K562 (cell line): ENCODE data around the gene MYL4. TPM values are rescaled to one million over a fixed set of nuclear protein-coding genes. Genes with fewer than 3 reads are reported as not detected.

Experiments
- ARID1B ChIP-seq: fragments of 450-650 bp; IDR thresholded peaks from 2 replicates; pipeline ENCODE4 v1.6.1; 2016; ENCODE audit warnings: antibody characterized with exemption, mild to moderate bottlenecking, inconsistent platforms
- CBFA2T3 ChIP-seq: fragments of 450-650 bp; IDR thresholded peaks from 2 replicates; pipeline ENCODE4 v1.6.1; 2017
- ESRRA ChIP-seq: fragments of 450-650 bp; IDR thresholded peaks from 2 replicates; pipeline ENCODE4 v1.6.1; 2014; ENCODE audit warnings: low read depth, mild to moderate bottlenecking, moderate library complexity, borderline replicate concordance
- ETS2 ChIP-seq: IDR thresholded peaks from 2 replicates; pipeline ENCODE4 v1.6.1; 2016; ENCODE audit warnings: borderline replicate concordance, missing genetic modification characterization, mild to moderate bottlenecking, moderate library complexity, missing compliant biosample characterization; ENCODE audit not compliant: poor library complexity, severe bottlenecking
- FOSL1 ChIP-seq: fragments of 200-800 bp; sonication (Bioruptor generic); conservative IDR thresholded peaks from 2 replicates; pipeline ENCODE4 v1.6.1; 2016; ENCODE audit warnings: missing genetic modification characterization, missing compliant biosample characterization
- FOXK2 ChIP-seq, 2 experiments: fragments of 450-650 bp; IDR thresholded peaks in 1 of 2; conservative IDR thresholded peaks in 1 of 2; 2 replicates each; pipeline ENCODE4 v1.6.1; 2016; ENCODE audit warnings: low read depth in 2 of 2, mild to moderate bottlenecking in 1 of 2
- HDAC3 ChIP-seq: fragments of 450-650 bp; IDR thresholded peaks from 2 replicates; pipeline ENCODE4 v1.6.1; 2018; ENCODE audit warnings: borderline replicate concordance, mild to moderate bottlenecking, moderate library complexity; ENCODE audit not compliant: partially characterized antibody
- HMBOX1 ChIP-seq: sonication (generic); IDR thresholded peaks from 2 replicates; pipeline ENCODE4 v1.6.1; 2016
- MEIS2 ChIP-seq: fragments of 450-650 bp; IDR thresholded peaks from 2 replicates; pipeline ENCODE4 v1.6.1; 2014; ENCODE audit warnings: mild to moderate bottlenecking; ENCODE audit not compliant: partially characterized antibody
- MTA1 ChIP-seq: fragments of 450-650 bp; IDR thresholded peaks from 2 replicates; pipeline ENCODE4 v1.6.1; 2017; ENCODE audit warnings: borderline replicate concordance
- PBX2 ChIP-seq, 2 experiments: IDR thresholded peaks in 1 of 2; conservative IDR thresholded peaks in 1 of 2; 2 replicates each; pipeline ENCODE4 v1.6.1; 2016; ENCODE audit warnings: low read depth in 2 of 2, mild to moderate bottlenecking in 1 of 2, missing compliant biosample characterization in 1 of 2, missing genetic modification characterization in 1 of 2, moderate library complexity in 1 of 2
- PHF21A ChIP-seq: fragments of 450-650 bp; IDR thresholded peaks from 2 replicates; pipeline ENCODE4 v1.6.1; 2017; ENCODE audit warnings: low read depth, borderline replicate concordance
- POLR2AphosphoS2 ChIP-seq: IDR thresholded peaks from 2 replicates; pipeline ENCODE4 v1.6.1; 2012; ENCODE audit warnings: low read length, improper control_type of control experiment
- PYGO2 ChIP-seq: fragments of 450-650 bp; IDR thresholded peaks from 2 replicates; pipeline ENCODE4 v1.6.1; 2016; ENCODE audit warnings: mild to moderate bottlenecking, missing genetic modification characterization, moderate library complexity, missing compliant biosample characterization
- RCOR1 ChIP-seq, 2 experiments: IDR thresholded peaks; 2 replicates each; pipeline ENCODE4 v1.6.1; 2012; ENCODE audit warnings: low read depth in 2 of 2, low read length in 2 of 2, borderline replicate concordance in 1 of 2, improper control_type of control experiment in 1 of 2
- RNF2 ChIP-seq: sonication (generic); IDR thresholded peaks from 2 replicates; pipeline ENCODE4 v1.6.1; 2016
- SMARCC2 ChIP-seq: fragments of 450-650 bp; IDR thresholded peaks from 2 replicates; pipeline ENCODE4 v1.6.1; 2017; ENCODE audit warnings: antibody characterized with exemption, moderate library complexity, mild to moderate bottlenecking, low read depth
- SMARCE1 ChIP-seq: fragments of 450-650 bp; IDR thresholded peaks from 2 replicates; pipeline ENCODE4 v1.7.1; 2016; ENCODE audit warnings: mild to moderate bottlenecking
- SOX6 ChIP-seq: fragments of 450-650 bp; IDR thresholded peaks from 2 replicates; pipeline ENCODE4 v1.6.1; 2014; ENCODE audit warnings: mild to moderate bottlenecking
- SPI1 ChIP-seq: IDR thresholded peaks from 2 replicates; pipeline ENCODE4 v1.6.1; 2011; ENCODE audit warnings: low read depth, low read length, control low read depth, borderline replicate concordance
- TCF3 ChIP-seq: sonication (generic); formaldehyde crosslinking; IDR thresholded peaks from 2 replicates; pipeline ENCODE4 v1.4.0; 2020; ENCODE audit warnings: mild to moderate bottlenecking, missing genetic modification reagents
- USF1 ChIP-seq: sonication (generic); formaldehyde crosslinking; IDR thresholded peaks from 2 replicates; pipeline ENCODE4 v1.9.0; 2022; ENCODE audit warnings: mild to moderate bottlenecking, missing genetic modification reagents
- ZBTB2 ChIP-seq: fragments of 450-650 bp; IDR thresholded peaks from 2 replicates; pipeline ENCODE4 v1.6.1; 2016; ENCODE audit warnings: antibody characterized with exemption
- polyA plus RNA-seq, 8 experiments: library from polyadenylated mRNA; depleted of rRNA in 4 of 8; stranded (reverse) in 5 of 8; unstranded in 3 of 8; fragments of >200 nt; fragmentation: Nextera tagmentation in 2 of 8; fragmentation: Illumina TruSeq in 1 of 8; extraction: Ambion mirVana in 2 of 8; extraction: Trizol in 1 of 8; gene quantifications; 2 replicates each; pipeline versions ENCODE4 v1.2.1 to v1.2.3, GENCODE V29; 2011 to 2014; ENCODE audit warnings: inconsistent platforms in 1 of 8, missing spikeins in 1 of 8
- total RNA-seq, 7 experiments: library from RNA; depleted of rRNA in 6 of 7; stranded (reverse); fragments of >200 nt in 6 of 7; fragmentation: Illumina TruSeq in 2 of 7; extraction: Trizol in 2 of 7; gene quantifications; 2 replicates each; pipeline versions ENCODE4 v1.2.1 to v1.2.3, GENCODE V29; 2011 to 2021; ENCODE audit warnings: low replicate concordance in 1 of 7

MYL4 gene
- total and polyA plus RNA-seq, 9 of the 15 experiments (the other 6 are each of a cell fraction or from before 2014, with no cell fraction given) = 117 to 423 (median 221) TPM

GRCh38 chr17:47213540-47213939 lies 4.4 kb downstream of the MYL4 start (continued):
- TF ChIP-seq HDAC3 = peak; percentile 5
- peak; percentile 75 for TF ChIP-seq HMBOX1
- TF ChIP-seq ETS2 (tag) = no peak
- no peak for TF ChIP-seq POLR2AphosphoS2
- peak; percentile 93 for TF ChIP-seq MEIS2
- TF ChIP-seq SMARCC2 = peak; percentile 31; the same call in 1 of the 2 replicates
- peak; percentile 77 for TF ChIP-seq CBFA2T3
- TF ChIP-seq PYGO2 = no peak
- peak; percentile 74 for TF ChIP-seq ARID1B
- TF ChIP-seq SPI1 = peak; percentile 91
- TF ChIP-seq FOSL1 (tag) = 0 out of 2 replicates have a peak, but pooled peaks have one; percentile 18
- peak; percentile 68 for TF ChIP-seq TCF3
- peak; percentile 34; the same call in 1 of the 2 replicates for TF ChIP-seq PHF21A
- TF ChIP-seq RCOR1 (IDR thresholded peaks at IDR 0.05; ENCODE audit: borderline replicate concordance in 1 of 2, low read depth in 2 of 2, low read length in 2 of 2) = peak; percentile 31 to 38; a peak in 2 of 4 replicates
- no peak for TF ChIP-seq PBX2 (CRISPR knock-in tag; IDR thresholded peaks at IDR 0.05; ENCODE audit: low read depth)
- peak; percentile 85 for TF ChIP-seq PBX2 (tag; conservative IDR thresholded peaks at IDR 0.05; ENCODE audit: low read depth)
- peak; percentile 20; the same call in 1 of the 2 replicates for TF ChIP-seq SOX6
- TF ChIP-seq MTA1 = 0 out of 2 replicates have a peak, but pooled peaks have one; percentile 46
- no peak for TF ChIP-seq USF1 (CRISPR knock-in tag)
- peak; percentile 50; the same call in 1 of the 2 replicates for TF ChIP-seq ZBTB2
- peak in 1 of 2 experiments; percentile 23; a peak in 1 of 4 replicates for TF ChIP-seq FOXK2 (conservative IDR thresholded peaks at IDR 0.05 in 1 of 2, IDR thresholded peaks at IDR 0.05 in 1 of 2; ENCODE audit: low read depth in 2 of 2)
- peak; percentile 45; the same call in 1 of the 2 replicates for TF ChIP-seq ESRRA
- 0 out of 2 replicates have a peak, but pooled peaks have one; percentile 24 for TF ChIP-seq RNF2
- TF ChIP-seq SMARCE1 = peak; percentile 43; the same call in 1 of the 2 replicates
